GM21515 (cell line): Measurements from ENCODE around the gene KRT7.
"Not testable (repeated sequence)": the region's sequence is repeated elsewhere in the genome, so short reads cannot be mapped to it uniquely, and the experiment has no call there.

ENCODE experiments used
- ATAC-seq: cut with Tn5 transposase; IDR thresholded peaks from one replicate; pipeline ENCODE4 v1.9.1; 2021; ENCODE audit not compliant: unreplicated experiment

The KRT7 gene

GRCh38 chr12:52243856-52244614, 11.0 kb downstream of the KRT7 start:
- ATAC-seq, result peak; percentile 83

- ATAC-seq, result no peak
Measured at GRCh38 chr12:52244615-52244994, 11.6 kb downstream of the KRT7 start.

- no peak for ATAC-seq
Measured at GRCh38 chr12:52245259-52245961, 12.4 kb downstream of the KRT7 start.

- no peak for ATAC-seq
Measured at GRCh38 chr12:52245962-52246569, 13.0 kb downstream of the KRT7 start.

GRCh38 chr12:52246720-52247621, 13.9 kb downstream of the KRT7 start:
- ATAC-seq, result no peak

- ATAC-seq, result no peak
Measured at GRCh38 chr12:52247622-52248540, 14.8 kb downstream of the KRT7 start.

- no peak for ATAC-seq
Measured at GRCh38 chr12:52248541-52249461, 15.8 kb downstream of the KRT7 start.

- ATAC-seq, result no peak
Measured at GRCh38 chr12:52249511-52250047, 16.5 kb downstream of the KRT7 start.

GRCh38 chr12:52250048-52250990, 17.3 kb downstream of the KRT7 start:
- ATAC-seq, result no peak

- ATAC-seq, result no peak
Measured at GRCh38 chr12:52251367-52252051, 18.5 kb downstream of the KRT7 start.

GRCh38 chr12:52252175-52252615, 19.2 kb downstream of the KRT7 start:
- not testable (repeated sequence) for ATAC-seq

- ATAC-seq, result no peak
Measured at GRCh38 chr12:52252728-52253343, 19.8 kb downstream of the KRT7 start.

GRCh38 chr12:52253391-52254179, 20.5 kb downstream of the KRT7 start:
- no peak for ATAC-seq

GRCh38 chr12:52254180-52254964, 21.3 kb downstream of the KRT7 start:
- no peak for ATAC-seq
